Chondrocyte (in vitro differentiated cells): ENCODE measurements around the gene SMIM10L2A. TPM values are rescaled to one million over a fixed set of nuclear protein-coding genes. Genes with fewer than 3 reads are reported as not detected.

Source experiments
- DNase-seq: peaks from one replicate; pipeline ENCODE4 v3.0.0; 2021; ENCODE audit warnings: mixed read lengths, low spot score
- H3K27ac Mint-ChIP-seq: one replicate; pipeline ENCODE4 v1.8.0; 2021; ENCODE audit warnings: mild to moderate bottlenecking, moderate library complexity, mixed read lengths; ENCODE audit not compliant: unreplicated experiment
- H3K27me3 Mint-ChIP-seq: 2 replicates; pipeline ENCODE4 v1.8.0; 2021; ENCODE audit warnings: low read depth, mixed read lengths
- H3K36me3 Mint-ChIP-seq: 2 replicates; pipeline ENCODE4 v1.8.0; 2021; ENCODE audit warnings: low read depth, mixed read lengths
- H3K4me1 Mint-ChIP-seq: 2 replicates; pipeline ENCODE4 v1.8.0; 2021; ENCODE audit warnings: low read depth, mild to moderate bottlenecking, mixed read lengths
- H3K4me3 Mint-ChIP-seq: one replicate; pipeline ENCODE4 v1.8.0; 2021; ENCODE audit warnings: mild to moderate bottlenecking, moderate library complexity, mixed read lengths; ENCODE audit not compliant: unreplicated experiment
- H3K9me3 Mint-ChIP-seq: 2 replicates; pipeline ENCODE4 v1.8.0; 2021; ENCODE audit warnings: low read depth, mixed read lengths
- total RNA-seq: library from RNA; stranded (reverse); gene quantifications from 3 replicates; pipeline ENCODE4 v1.2.1, GENCODE V29; 2021
- TF ChIP-seq, protein P1 (sequence below): fragments of 200-600 bp; sonication (generic); IDR thresholded peaks from 2 replicates; pipeline ENCODE4 v1.5.0; 2021; ENCODE audit warnings: antibody characterized with exemption, mild to moderate bottlenecking, moderate library complexity

The SMIM10L2A gene
- total RNA-seq, 1 donor from 2014 or later: 0.40 TPM

DNA sequence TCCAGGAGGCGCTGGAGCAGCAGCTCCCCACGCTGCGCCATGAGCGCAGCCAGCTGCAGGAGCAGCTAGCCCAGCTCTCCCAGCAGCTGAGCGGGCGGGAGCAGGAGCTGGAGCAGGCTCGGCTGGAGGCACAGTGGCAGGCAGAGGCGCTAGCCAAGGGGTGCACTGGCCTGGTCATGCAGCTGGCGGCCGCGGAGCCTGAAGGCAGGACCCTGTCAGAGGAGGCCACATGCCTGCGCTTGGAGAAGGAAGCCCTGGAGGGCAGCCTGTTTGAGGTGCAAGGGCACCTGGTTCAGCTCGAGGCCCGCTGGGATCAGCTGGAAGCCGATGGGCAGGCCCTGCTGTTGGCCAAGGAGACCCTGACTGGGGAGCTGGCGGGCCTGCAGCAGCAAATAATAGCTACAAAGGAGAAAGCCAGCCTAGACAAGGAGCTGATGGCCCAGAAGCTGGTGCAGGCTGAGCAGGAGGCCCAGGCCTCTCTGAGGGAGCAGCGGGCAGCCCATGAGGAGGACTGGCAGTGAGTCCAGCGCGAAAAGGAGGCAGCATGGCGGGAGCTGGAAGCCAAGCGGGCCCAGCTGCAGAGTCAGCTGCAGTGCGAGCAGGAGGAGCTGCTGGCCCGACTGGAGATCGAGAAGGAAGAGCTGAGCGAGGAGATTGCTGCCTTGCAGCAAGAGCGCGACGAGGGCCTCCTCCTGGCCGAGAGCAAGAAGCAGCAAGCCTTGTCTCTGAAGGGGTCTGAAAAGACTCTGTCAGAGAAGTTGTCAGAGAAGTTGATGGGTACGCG lies 13.6 kb downstream of the SMIM10L2A start:
- TF ChIP-seq, protein P1, sequence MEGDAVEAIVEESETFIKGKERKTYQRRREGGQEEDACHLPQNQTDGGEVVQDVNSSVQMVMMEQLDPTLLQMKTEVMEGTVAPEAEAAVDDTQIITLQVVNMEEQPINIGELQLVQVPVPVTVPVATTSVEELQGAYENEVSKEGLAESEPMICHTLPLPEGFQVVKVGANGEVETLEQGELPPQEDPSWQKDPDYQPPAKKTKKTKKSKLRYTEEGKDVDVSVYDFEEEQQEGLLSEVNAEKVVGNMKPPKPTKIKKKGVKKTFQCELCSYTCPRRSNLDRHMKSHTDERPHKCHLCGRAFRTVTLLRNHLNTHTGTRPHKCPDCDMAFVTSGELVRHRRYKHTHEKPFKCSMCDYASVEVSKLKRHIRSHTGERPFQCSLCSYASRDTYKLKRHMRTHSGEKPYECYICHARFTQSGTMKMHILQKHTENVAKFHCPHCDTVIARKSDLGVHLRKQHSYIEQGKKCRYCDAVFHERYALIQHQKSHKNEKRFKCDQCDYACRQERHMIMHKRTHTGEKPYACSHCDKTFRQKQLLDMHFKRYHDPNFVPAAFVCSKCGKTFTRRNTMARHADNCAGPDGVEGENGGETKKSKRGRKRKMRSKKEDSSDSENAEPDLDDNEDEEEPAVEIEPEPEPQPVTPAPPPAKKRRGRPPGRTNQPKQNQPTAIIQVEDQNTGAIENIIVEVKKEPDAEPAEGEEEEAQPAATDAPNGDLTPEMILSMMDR: no peak
- peak; percentile 86 for DNase-seq
- Mint-ChIP-seq H3K4me1 (no peaks in the 10 kb centered on the region), H3K9me3 (peaks cover 12% of the 10 kb centered on the region), H3K27ac (no peak overlapping the region), H3K4me3 (no peak overlapping the region), H3K36me3 (no peaks in the 10 kb centered on the region), H3K27me3 (peaks cover 2% of the 10 kb centered on the region)

DNA sequence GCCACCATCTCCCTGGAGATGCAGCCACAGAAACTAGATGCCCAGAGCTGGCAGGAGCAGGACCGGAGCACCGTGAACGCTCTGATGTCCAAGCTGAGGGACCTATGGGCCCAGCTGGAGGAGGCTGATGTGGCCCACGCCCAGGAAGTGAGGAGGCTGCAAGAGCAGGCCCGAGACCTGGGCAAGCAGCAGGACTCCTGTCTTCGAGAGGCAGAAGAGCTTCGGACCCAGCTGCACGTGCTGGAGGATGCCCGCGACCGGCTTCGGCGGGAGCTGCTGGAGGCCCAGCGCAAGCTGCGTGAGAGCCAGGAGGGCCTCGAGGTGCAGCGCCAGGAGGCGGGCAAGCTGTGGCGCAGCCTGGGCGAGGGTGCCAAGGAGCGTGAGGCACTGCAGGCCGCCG lies 14.2 kb downstream of the SMIM10L2A start:
- peaks cover 13% of the 10 kb centered on the region for H3K9me3 Mint-ChIP-seq
- TF ChIP-seq, protein P1: no peak
- no peak overlapping the region for H3K27ac Mint-ChIP-seq
- H3K4me3 Mint-ChIP-seq: no peak overlapping the region
- no peaks in the 10 kb centered on the region for H3K4me1 Mint-ChIP-seq
- DNase-seq: peak; percentile 77
- H3K27me3 Mint-ChIP-seq: peaks cover 2% of the 10 kb centered on the region
- no peaks in the 10 kb centered on the region for H3K36me3 Mint-ChIP-seq

DNA sequence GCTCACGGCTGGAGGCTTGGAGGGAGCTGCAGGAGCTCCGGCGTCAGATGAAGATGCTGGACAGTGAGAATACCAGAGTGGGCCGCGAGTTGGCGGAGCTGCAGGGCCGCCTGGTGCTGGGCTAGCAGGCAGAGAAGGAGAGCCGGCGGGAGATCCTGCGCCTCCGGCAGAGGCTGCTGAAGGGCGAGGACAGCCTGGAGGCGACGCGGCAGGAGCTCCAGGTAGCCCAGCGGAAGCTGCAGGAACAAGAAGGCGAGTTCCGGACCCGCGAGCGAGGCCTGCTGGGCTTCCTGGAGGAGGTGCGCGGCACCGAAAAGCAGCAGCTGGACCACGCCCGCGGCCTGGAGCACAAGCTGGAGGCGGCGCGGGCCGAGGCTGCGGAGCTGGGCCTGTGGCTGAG lies 14.7 kb downstream of the SMIM10L2A start:
- TF ChIP-seq, protein P1: no peak
- Mint-ChIP-seq H3K4me1 (no peaks in the 10 kb centered on the region), H3K27me3 (peaks cover 2% of the 10 kb centered on the region), H3K9me3 (peaks cover 8% of the 10 kb centered on the region), H3K27ac (no peak overlapping the region), H3K4me3 (no peak overlapping the region), H3K36me3 (no peaks in the 10 kb centered on the region)
- peak; percentile 84 for DNase-seq

DNA sequence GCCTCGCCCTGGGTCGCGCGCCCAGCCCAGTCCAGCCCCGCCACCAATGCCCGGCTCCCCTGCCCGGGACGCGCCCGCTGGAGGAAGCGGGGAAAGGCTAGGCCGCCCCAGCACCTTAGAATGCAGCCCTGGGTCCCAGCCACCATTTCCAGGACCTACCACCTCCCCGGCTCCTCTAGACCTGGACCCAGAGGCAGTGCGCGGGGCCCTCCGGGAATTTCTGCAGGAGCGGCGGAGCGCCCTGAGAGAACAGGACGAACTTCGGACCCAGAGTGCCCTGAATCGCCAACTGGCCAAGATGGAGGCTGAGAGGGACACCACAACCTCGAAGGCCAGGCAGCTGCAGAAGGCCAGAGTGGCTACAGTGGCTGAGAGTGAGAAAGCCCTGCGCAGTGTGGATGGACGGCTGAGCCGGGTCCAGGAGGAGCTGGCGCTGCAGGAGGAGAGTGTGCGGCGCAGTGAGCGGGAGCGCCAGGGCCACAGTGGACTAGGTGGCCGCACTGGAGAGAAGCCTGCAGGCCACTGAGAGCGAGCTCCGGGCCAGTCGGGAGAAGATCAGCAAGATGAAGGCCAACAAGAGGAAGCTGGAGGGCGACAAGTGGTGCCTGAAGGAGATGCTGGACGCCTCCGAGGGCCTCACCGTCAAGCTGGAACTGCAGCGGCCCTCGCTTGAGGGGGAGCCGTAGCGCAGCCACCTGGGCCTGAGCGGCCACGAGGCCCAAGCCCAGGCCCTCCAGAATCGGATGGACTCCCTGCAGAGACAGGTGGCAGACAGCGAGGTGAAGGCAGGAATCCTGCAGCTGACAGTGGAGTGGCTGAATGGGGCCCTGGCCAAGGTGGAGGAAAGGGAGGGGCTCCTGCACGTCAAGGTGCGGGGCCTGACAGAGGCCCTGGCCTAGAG lies 15.5 kb downstream of the SMIM10L2A start:
- TF ChIP-seq, protein P1: no peak
- DNase-seq: peak; percentile 88
- no peak overlapping the region for H3K27ac Mint-ChIP-seq
- H3K36me3 Mint-ChIP-seq: no peaks in the 10 kb centered on the region
- H3K4me1 Mint-ChIP-seq: no peaks in the 10 kb centered on the region
- H3K4me3 Mint-ChIP-seq: no peak overlapping the region
- H3K9me3 Mint-ChIP-seq: peaks cover 6% of the 10 kb centered on the region
- H3K27me3 Mint-ChIP-seq: peaks cover 3% of the 10 kb centered on the region
